Measurements from ENCODE around the gene PGP.

The PGP gene

DNA sequence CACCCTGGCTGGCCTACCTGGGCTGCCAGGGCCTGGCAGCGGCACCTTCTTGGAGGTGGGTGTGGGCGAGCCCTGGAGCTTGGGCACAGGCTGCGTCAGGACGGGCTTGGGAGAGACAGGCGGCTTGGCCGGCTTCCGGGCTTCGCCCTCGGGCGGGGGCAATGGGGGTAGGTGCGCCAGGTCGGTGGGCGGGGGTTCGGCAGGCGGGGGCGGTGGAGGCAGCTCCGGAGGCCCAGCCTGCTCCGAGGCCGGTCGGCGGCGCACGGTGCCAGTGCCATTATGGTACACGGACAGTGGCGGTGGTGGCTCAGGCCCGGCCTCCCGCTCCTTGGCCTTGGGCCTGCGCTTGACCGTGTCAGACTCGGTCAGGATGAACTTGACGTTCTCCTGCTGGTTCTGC, 35.1 kb downstream of the PGP start:
- DNase-seq, result no peak

DNA sequence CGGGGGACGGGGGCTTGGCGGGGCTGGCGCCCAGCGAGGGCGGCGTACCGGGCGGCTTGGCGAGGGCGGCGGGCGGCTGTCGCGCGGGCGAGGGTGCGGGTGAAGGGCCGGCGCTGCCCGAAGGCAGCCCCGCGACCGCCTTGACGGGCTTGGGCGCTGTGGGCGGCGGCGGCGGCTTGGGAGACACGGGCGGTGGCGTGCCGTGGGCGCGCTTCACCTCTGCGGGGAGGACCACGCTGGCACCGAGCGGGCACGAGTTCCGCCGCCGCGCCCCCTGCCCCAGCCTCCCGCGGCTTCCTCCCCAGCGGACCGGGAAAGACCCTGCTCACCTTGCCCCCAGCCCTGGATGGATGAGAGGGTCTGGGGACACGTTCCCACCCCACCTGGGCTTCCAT, 35.5 kb downstream of the PGP start:
- DNase-seq, result no peak

DNA sequence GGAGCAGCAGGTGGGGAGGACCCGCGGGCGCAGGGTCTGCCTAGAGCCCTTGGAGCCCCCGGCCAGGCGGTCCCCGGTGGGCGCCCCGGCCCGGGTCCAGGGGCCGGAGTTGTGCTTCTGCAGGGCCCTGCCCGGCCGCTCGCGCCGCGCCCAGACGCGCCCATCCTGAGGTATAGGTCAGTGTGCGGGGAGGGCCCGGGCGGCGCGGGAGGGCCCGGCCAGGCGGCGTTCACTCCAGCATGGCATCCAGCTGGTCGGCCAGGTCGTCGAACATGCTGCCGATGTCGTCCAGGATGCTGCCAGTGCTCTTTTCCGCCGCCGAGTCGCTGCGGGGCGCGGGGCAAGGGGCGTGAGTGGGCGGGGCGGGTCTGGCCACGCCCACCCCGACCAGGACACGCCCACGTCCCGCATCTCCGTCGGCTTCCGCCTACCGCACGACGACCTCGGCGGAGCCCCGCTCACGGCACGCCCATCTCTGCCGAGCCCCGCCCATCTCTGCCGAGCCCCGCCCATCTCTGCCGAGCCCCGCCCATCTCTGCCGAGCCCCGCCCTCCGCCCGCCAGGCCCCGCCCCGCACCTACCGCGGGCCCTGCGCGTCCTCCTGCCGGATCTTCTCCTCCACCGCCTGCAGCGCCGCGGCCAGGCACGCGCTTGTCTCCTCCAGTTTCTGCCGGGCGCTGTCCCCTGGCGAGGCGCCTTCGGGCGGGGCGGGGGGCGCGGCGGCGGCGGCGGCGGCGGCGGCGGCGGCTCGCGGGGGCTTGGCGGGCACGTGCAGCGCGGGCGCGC, 36.1 kb downstream of the PGP start:
- DNase-seq, result no peak

DNA sequence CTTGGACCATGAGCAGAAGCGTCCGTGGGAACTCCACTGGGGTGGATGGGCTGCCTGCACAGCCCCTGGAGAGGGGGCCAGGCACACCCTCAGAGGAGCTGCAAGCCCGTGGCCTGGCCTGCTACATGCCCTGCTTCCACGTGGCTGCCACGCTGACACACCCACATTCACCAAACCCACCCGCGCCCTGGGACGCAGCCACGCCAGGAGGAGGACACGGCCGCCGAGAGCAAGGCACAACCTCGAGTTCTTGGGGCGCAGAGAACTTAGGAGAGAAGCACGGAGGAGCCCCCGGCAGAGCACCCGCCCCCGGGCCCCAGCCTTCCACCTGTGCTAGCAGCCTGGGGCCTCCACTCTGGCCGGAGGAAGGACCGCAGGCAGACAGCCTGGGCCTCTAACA, 37.1 kb downstream of the PGP start:
- no peak for DNase-seq

- no peak for DNase-seq
Measured at GRCh38 chr16:2177101-2177500, 37.5 kb downstream of the PGP start.

- DNase-seq, result no peak
Measured at GRCh38 chr16:2176047-2176446, 38.6 kb downstream of the PGP start.

DNA sequence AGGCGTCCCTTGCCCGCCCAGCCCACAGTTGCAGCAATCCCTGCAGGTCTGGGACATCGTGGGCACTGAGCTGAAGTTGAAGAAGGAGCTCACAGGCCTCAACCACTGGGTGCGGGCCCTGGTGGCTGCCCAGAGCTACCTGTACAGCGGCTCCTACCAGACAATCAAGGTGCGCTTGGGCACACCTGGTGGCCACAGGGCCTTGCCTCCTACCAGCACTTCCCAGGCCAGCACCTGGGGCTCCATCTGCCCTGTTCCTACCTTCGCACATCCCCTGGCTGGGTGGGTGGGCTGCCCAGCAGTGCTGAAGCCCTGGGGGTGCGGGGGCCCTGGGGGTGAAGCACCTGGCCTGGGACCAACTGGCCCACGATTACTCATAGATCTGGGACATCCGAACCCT, 39.2 kb downstream of the PGP start:
- no peak for DNase-seq

DNA sequence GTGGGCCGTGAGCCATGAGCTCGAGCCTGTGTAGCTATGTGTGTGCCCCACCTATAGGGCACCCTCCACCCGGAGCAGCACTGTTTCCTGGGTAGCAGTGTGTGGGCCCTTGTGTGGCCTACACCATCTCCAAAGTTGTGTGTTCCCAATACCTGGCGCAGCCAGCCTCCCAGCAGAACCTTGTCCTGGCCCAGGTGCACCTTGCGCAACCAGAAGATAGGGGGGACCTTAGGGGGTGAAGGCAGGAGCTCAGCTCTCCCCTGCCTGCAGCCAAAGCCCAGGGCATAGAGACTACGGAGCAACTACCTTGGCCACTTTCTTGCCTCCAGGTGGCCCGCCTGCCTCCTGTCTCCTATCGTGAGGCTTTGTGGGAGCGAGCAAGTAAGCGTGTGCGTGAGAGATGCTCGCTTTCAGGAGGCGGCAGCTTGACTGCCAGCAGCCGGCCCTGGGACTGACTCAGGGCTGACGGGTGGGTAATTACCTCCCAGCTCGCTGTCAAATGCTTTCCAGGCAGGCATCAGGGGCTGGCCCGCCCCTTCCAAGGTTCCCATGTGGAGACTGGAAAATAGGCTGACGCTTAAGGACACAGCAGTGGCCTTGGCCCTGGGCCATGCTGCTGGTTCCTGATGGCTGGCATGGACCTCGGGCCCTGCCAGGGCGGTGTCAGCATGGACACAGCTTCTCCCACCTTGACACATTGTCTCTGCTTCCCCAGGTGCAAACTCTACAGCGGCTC, 40.1 kb downstream of the PGP start:
- DNase-seq, result no peak

- no peak for DNase-seq
Measured at GRCh38 chr16:2173916-2174315, 40.7 kb downstream of the PGP start.

DNA sequence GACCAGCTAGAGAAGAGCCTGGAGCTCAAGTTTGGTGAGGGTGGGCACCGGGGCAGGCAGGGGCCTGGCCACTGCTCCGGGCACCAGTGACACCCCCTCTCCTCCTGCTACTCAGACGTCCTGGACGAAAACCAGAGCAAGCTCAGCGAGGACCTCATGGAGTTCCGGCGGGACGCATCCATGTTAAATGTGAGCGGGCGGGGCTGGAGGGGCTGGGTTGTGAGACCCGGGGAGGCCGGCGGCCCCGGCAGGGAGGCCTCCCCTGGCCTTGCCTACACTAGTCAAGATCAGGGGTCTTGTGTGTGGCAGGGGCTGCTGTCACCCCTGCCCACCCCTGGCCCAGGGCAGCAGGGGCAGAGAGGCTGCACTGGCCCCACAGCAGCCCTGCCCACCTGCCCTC, 41.3 kb downstream of the PGP start:
- DNase-seq, result no peak

- no peak for DNase-seq
Measured at GRCh38 chr16:2172688-2173335, 41.8 kb downstream of the PGP start.

DNA sequence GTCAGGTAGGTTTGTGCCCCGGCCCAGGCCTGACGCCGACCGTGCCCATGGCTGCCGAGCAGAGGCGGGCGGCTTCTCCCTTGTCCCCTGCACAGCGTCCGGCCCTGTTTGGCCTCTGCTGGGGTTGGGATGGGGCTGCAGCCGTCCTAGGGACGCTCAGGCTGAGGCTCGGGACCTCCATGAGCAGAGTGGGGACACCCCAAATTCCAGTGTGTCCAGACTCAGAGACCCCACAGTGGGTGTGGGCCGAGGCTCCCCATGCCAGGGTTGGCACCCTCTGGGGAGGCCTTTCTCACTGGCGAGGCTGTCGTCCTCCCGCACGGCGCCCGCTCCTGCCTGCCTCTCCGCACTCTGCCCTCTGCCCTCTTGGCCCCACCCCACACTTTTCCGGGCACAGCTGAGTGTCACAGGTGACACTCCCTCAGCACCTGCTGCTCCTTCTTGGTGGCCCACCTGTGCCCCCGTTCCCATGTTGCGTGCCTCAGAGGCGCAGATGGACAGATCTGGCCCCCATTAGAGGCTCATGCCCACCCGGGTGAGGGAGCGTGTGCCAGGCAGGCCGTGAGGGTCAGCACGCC, 43.0 kb downstream of the PGP start:
- no peak for DNase-seq

GRCh38 chr16:2170587-2171435, 43.8 kb downstream of the PGP start:
- no peak for DNase-seq

- DNase-seq, result no peak
Measured at GRCh38 chr16:2170080-2170479, 44.6 kb downstream of the PGP start.

DNA sequence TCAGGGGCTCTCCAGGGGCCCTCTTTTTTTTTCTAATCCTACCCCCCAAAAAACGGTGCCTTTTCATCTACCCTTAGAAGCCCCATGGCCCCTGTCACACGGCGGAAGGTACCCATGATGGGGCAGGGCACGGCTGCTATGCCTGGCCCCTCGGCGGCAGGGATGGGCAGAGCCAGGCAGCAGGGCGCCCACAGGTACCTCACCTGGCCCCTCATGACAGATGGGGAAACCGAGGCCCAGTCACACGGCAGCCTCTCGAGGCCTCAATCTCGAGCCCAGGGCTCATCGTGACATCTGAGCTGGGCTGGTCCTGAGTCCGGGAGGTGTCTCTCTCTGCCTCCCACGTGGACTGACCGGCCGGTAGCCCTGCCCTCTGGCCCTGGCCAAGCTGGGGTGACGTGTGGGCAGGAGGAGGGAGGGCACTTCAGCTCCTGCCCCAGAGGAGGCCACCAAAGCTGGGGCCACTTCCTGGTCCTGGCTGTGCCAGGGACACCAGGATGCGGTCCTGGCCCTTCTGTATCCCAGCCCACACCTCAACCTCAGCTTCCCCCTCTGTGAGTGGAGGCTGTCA, 47.5 kb downstream of the PGP start:
- no peak for DNase-seq

DNA sequence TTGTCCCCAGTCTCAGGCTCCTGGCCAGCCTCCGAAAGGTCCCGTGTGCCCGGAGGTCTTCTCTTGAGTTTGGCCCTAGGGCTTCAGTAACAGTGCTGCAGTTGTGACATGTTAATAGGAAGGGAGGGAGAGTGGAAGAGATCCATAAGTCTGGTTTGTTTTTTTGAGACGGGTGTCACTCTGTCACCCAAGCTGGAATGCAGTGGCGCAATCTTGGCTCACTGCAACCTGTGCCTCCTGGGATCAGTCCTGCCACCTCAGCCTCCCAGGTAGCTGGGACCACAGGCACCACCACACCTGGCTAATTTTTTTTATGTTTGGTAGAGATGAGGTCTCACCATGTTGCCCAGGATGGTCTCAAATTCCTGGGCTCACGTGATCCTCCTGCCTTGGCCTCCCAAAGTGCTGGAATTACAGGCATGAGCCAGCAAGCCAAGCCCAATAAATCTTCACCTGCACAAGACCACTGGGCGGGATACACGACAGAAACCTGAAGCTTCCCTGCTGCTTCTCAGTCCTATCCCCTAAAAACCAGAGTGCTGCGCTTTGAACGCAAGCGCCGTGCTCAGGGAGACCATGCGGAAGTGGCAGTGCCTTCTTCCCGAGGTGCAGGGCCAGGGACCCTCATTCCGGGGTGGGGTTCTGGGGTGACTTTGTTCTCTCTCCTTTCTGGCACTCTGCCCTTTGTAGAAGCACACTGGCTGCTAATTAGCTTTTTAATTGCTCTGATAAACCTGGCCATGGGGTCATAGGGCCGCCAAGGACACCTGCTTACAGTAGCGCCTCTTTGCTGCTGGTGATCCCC, 48.2 kb downstream of the PGP start:
- DNase-seq, result no peak

GRCh38 chr16:2165861-2166260, 48.8 kb downstream of the PGP start:
- DNase-seq, result no peak

DNA sequence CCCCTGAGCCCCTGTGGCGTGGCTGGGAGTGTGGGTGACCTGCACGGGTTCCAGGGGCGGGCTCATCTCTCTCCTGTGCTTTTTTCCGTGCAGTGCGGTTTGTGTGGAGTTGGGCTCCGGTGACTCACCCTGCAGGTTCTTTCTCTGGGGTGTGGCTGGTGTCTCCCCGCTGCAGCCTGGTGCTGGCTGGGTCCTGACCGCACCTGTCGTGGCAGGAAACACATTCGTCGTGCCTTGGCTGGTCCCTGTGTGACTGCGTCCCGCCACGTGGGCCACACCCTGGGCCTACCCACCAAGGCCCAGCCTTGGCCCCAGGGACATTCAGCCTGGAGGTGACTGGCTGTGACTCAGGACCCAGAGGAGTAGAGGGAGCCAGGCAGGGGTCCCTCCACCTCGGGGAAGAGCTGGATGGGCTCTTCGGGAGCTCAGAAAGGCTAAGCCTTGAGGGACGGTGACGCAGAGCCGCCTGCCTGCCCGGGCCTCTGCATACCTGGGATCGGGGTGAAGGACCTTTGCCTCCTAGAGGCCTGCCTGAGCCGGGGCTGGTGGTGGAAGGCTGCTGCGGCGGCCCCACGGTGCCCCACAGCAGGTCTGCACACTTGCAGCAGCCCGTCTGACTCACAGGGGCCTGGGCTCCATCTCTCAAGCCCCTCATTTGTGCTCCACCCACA, 51.3 kb downstream of the PGP start:
- DNase-seq, result no peak

GRCh38 chr16:2162676-2163118, 51.9 kb downstream of the PGP start:
- no peak for DNase-seq

DNA sequence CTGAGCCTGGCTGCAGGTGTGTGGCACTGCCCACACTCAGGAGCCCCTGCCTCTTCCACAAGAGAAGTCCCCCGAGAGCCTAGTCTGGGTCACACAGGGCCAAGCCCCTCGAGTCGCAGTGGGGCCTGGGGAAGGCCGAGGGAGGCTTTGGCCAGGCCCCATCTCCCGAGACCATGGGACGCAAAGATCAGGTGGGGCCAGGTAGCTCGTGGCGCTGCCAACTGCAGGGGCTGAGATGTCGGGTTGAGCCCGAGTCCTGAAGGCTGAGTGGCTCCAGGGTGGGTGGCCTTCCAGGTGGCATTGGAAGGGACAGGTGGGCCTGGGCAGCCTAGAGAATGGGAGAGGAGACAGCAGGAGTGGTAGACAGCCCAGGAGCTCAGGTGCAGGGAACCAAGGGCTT, 52.7 kb downstream of the PGP start:
- no peak for DNase-seq
